D341Med (cell line): ENCODE data around the gene SPATS2.
"Not testable (repeated sequence)": the region's sequence is repeated elsewhere in the genome, so short reads cannot be mapped to it uniquely, and the experiment has no call there.

ENCODE experiments used
- DNase-seq: peaks from one replicate; pipeline ENCODE4 v3.0.0; 2012; ENCODE audit warnings: low spot score

Gene SPATS2

GRCh38 chr12:49367381-49368239 is at the start of gene SPATS2:
Gene SPATS2, plus strand, starts transcription at chr12:49367462. Its CDS starts 93,551 bp downstream, at chr12:49461013.
- DNase-seq, result no peak

- not testable (repeated sequence) for DNase-seq
These were observed 46.7 kb upstream of the SPATS2 start for GRCh38 chr12:49320411-49321103.

DNA sequence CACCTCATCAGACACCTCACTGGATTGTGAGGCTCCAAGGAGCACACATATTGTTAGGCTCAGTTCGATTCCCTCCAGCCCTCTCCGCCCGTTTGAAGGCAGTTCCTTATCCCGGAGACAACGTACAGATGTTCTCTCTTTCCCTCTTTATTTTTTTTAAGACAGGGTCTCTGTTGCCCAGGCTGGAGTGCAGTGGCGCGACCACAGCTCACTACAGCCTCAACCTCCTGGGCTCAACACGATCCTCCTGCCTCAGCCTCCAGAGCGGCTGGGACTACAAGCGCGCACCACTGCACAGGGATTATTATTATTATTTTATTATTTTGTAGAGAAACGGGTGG is 44.9 kb upstream of the SPATS2 start:
- no peak for DNase-seq

DNA sequence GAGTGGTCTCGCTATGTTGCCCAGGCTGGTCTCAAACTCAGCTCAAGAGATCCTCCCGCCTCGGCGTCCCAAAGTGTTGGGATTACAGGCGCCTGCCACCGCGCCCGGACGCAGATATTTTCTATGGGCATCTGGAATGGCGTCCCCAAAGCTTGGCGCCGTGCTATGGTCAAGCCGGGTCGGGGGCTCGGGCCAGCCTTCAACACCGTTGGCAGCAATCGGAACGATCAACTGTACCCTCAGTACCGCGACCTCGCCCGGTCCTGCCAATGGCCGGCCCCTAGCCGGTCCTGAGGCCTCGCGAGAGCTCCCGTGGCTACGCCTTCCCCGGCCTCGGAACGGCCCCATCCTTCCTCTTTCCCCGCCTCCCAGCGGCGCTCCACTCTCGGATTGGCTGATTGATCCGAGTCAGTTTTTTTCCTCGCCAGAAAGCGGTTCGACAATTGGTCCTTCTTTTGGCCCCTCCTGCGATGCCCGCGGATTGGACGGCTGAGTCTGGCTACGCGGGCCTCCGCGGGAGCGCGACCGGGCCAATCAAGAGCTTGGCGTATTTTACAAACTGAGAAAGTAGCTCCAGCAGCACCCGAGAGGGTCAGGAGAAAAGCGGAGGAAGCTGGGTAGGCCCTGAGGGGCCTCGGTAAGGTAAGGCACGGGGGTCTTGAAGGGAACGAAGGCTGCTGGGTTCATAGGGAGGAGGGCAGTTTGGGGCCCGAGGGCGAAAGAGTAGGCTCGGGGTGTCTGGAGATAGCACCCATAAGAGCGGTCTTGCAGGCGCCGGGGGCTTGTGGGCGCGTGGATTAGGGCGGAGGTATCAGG is 44.3 kb upstream of the SPATS2 start, which contains the start of gene TROAP:
TSS of gene TROAP (plus strand) at position 548 of the 816 bp plus-strand sequence. CDS start 354 bp downstream, outside the sequence.
- DNase-seq, result peak; percentile 99

DNA sequence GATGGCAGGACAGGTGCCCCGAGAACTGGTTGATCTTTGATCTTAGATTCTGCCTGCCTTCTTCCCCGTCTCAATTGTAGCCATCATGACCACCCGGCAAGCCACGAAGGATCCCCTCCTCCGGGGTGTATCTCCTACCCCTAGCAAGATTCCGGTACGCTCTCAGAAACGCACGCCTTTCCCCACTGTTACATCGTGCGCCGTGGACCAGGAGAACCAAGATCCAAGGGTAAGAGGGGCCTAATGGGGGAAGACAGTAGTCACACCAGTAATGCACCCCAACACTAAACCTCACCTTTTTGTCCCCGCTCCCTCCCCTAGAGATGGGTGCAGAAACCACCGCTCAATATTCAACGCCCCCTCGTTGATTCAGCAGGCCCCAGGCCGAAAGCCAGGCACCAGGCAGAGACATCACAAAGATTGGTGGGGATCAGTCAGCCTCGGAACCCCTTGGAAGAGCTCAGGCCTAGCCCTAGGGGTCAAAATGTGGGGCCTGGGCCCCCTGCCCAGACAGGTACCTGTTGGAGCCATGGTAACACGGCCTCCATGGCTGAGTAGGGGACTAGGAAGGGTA is 43.7 kb upstream of the SPATS2 start:
- peak; percentile 34 for DNase-seq

DNA sequence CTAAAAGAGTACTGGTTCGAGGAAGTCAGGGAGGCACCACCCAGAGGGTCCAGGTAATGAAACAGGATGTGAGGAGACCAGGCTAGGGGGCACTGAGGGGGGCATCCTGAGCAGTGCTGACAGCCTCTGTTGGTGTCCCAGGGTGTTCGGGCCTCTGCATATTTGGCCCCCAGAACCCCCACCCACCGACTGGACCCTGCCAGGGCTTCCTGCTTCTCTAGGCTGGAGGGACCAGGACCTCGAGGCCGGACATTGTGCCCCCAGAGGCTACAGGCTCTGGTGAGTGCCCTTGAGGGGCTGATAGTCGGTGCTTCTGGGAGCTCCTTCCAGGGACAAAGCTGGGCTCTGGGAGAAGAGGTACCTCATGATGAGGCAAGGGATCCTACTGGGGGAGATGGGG is 41.7 kb upstream of the SPATS2 start:
- no peak for DNase-seq

GRCh38 chr12:49327368-49327767 is 39.9 kb upstream of the SPATS2 start:
- DNase-seq, result peak; percentile 0

DNA sequence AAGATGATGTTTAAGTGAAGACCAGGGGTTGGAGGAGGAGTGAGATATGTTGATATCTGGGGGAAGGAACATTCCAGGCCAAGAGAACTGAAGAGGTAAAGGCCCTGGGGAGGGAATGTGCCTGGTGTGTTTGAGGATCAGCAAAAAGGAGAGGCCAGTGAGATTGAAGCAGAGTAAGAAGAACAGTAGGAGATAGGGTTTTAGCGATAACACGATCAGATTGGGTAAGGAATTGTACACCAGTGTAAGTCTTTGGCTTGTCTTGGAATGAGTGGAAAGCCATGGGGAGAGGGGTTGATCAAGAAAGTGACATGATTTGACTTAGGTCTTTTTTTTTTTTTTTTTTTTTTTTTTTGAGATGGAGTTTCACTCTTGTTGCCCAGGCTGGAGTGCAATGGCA is 39.4 kb upstream of the SPATS2 start:
- DNase-seq, result no peak

DNA sequence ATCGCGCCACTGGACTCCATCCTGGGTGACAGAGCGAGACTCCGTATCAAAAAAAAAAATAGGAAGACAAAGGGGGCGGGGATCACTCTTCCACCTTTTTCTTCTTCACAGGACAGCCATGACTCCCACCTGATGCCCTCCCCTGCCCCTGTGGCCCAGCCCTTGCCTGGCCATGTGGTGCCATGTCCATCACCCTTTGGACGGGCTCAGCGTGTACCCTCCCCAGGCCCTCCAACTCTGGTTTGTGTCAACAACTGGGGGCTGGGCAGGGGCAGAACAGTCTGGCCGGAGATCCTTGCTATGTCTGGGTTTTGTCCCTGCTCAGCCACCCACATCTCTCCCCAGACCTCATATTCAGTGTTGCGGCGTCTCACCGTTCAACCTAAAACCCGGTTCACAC is 38.4 kb upstream of the SPATS2 start:
- peak; percentile 9 for DNase-seq

DNA sequence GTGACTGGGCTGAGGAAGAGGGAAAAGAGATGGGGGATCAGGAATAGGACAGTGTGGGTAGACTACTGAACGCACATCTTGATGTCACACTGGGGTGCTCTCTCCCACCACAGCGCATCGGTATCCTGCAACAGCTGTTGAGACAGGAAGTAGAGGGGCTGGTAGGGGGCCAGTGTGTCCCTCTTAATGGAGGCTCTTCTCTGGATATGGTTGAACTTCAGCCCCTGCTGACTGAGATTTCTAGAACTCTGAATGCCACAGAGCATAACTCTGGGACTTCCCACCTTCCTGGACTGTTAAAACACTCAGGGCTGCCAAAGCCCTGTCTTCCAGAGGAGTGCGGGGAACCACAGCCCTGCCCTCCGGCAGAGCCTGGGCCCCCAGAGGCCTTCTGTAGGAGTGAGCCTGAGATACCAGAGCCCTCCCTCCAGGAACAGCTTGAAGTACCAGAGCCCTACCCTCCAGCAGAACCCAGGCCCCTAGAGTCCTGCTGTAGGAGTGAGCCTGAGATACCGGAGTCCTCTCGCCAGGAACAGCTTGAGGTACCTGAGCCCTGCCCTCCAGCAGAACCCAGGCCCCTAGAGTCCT is 37.1 kb upstream of the SPATS2 start:
- no peak for DNase-seq

GRCh38 chr12:49330631-49331379 is 36.5 kb upstream of the SPATS2 start:
- DNase-seq, result no peak

DNA sequence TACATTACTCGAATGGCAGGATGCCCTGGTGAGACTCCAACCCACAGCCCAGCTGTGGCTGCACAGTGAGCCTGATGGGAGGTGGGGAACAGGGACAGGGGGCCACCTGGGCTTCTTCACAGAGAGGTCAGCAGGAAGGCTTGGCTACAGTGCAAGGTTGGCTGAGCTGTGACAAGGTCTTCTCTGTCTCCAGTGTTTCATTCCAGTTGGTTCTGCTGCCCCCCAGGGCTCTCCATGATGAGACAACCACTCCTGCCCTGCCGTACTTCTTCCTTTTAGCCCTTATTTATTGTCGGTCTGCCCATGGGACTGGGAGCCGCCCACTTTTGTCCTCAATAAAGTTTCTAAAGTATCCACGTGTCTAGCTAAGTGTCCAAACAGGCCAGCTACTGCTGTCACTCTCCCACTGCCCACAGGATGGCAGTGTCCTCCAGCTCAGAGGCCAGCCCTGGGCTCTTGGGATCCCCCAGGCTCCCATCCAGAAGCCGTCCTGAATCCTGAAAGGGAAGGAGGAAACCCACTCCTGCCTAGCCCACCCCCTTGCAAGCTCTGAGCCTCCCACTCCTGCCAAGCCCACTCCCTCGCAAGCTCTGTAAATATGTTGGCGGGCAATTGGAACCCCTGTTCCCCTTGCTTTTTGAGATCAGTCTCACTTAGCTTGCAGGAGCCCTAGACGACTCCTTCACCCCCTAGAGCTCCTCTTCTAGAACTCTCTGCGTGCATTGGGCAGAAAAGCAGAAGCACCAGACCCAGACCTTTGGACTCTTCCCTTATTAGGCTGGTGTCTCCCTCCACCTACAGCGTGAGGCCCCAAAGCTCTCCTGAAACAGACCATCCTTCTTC is 35.7 kb upstream of the SPATS2 start:
- peak; percentile 78 for DNase-seq

DNA sequence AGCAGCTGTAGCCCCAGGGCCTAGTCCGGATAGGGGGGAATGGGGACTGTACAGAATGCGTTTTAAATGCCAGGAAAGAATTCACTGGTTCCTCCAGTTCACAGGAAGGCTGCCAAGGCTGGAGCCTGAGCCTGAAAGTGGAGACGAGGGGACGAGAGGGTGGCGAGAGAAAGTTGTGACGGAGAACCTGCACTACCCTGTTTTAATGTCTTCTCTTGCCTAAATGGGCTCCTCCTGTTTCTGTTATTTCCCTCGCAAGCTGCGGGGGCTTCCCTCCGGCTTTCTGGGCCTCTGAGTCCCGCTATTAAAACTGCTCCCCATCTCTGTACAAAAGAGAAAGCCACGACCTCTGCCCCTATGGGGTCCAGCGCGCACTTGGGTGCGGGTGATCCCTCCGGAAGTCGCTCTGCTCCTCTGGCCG is 34.8 kb upstream of the SPATS2 start:
- DNase-seq, result no peak

DNA sequence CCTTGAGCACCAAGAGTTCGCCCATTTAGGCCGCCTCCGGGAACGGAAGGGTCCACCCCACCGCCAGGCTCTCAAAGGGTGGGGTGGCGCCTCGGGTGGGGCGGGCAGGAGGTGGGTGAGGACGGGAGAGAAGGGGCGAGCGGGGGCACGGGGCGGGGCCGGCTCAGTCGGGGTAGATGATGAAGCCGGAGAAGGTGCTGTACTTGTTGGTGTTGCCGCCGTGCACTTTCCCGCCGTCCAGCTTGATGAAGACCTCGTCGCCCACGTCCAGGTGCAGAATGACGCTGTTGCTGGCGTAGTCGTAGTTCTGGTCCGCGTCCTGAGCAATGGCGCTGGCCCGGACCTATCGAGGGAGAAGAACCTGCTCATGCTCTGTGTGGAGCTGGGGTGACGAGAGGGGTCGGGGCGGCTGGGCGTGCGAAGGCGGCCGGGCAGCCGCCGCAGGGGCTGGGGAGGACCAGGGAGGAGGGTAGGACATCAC is 34.3 kb upstream of the SPATS2 start:
- DNase-seq, result no peak

- DNase-seq, result not testable (repeated sequence)
These were observed 33.5 kb upstream of the SPATS2 start for GRCh38 chr12:49333778-49334177.

DNA sequence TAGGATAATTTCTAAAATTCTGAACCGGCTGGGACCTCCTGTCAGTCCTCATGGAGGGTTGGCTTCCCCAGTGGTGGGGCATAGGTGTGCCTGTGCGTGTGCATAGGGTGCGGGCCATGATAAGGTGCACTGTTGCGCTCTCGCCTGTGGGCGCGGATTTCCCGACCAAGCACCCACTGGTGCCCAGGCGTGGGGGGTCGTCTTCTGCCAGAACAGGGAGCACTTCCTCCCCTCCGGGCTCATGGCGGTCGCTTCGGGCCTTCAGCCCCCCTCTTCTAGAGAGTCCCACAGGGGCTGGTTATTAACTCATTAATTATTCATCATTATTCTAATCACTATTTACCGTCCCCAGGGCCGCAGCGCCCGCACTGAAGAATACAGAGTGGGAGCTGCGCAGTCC is 33.0 kb upstream of the SPATS2 start:
- no peak for DNase-seq

- peak; percentile 32 for DNase-seq
These were observed 32.6 kb upstream of the SPATS2 start for GRCh38 chr12:49334681-49335080.

DNA sequence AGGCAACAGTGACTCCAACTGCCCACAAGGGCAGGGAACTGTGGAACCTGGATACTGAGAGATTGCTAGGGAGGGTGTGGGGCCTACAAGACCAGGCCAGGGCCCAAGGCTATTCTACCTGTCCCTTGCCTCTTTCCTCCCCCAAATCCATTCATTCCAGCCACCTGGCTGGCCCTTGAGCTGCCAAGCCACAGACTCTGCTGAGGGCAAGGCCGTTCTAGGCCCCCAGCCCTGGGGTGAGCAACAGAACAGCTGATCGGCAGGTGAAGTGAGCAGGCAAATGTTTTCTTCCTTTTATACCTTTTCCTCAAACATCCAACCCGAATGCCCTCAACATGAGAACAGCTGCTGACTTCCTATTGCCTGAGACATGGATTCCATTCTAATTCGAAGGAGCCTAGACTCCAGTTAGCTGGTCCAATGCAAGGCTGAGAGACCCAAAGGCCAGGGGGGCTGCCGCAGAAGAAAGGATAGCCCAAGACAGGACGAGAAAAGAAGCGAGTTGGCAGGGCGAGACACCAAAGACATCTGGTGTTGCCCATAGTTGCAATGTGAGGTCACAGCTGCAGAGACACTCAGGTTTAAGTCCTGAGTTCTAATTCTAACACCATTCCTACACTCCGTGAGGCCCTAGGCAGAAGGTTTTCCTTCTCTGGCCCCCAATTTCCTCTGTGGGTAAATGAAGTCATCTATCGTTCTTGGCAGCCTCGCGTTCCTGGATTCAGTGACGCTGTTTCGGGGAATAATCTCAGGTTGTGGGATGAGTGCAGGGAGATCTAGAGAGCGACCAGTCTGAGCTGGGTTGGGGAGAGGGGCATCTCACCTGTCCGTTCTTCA is 31.9 kb upstream of the SPATS2 start:
- DNase-seq, result no peak
